ENCODE data around the gene FBXL17.
"Not testable (repeated sequence)": the region's sequence is repeated elsewhere in the genome, so short reads cannot be mapped to it uniquely, and the experiment has no call there.

The FBXL17 gene

DNA sequence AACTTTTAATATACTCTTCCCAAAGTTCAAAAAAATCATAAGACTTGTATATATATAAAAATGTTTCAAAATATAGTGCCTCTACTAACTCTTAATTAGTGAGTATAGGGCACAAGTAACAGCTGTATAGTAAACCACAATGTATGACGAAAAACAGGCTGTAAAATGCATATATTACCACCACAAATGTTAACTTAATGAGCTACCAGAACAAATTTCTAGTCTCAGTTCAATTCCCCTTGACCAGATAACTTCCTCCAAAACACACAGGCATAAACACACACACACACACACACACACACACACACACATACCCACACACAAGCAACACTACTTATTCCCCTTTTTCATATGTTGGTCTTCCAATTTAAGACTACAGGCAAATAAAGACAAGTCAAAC lies 78.8 kb downstream of the FBXL17 start:
- no peak for DNase-seq

DNA sequence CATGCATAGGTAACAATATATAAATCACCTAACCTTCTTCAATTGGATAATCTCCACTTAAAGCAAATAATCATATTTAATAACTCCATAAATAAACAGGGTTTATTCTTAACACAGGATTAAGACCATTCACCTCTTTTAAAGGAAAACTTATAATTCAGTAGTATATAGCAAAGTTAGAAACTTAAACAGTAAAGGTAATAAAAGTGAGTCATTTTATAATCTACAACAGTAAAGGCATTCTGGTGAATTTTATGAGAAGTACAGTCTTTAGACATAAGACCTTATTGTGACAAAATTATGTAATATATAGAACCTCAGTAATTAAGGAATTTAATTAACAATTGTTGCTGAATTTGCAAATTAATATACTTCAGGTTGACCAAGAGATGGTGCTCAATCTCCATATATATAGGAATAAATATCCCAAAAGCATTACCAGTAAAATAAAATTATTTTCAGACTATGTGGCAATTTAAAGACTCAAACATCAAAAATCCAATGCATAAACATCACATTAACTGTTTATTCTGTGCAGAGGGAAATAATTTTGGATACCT lies 84.8 kb downstream of the FBXL17 start:
- DNase-seq: no peak

DNA sequence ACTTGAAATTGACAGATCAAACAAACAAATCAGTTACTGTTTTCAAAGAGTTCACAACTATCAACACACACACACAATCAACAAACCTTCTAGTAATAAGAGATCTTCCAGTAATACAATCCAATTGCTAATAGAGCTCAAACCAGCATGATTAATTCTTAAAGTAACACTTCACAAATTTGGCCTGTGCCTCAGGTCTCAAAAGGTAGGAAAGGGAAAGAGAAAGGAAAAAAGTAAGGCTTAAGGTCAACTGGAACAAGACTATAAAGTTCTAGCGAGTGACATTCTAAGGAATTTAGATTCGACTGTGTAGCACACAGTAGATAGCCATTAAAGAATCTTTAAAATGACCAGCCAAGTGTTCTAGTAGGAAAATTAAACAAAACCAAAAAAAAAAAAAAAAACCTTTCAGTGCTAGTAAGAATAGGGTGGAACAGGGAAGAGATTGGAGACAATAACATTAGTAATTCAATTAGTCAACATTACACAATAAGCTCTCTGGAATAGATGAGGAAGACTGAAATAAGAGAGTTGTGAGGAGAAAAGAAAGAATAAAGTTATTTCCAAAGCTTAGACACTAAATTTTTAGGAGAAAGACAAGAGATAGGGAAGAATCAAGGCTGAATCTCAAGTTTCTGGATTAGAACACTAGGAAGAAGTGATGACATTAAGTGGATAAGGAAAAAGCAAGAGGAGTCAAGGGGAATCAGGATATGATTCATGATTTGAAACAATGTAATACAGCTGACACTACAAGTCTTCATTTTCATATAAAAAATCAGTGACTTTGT lies 86.1 kb downstream of the FBXL17 start:
- no peak for DNase-seq

DNA sequence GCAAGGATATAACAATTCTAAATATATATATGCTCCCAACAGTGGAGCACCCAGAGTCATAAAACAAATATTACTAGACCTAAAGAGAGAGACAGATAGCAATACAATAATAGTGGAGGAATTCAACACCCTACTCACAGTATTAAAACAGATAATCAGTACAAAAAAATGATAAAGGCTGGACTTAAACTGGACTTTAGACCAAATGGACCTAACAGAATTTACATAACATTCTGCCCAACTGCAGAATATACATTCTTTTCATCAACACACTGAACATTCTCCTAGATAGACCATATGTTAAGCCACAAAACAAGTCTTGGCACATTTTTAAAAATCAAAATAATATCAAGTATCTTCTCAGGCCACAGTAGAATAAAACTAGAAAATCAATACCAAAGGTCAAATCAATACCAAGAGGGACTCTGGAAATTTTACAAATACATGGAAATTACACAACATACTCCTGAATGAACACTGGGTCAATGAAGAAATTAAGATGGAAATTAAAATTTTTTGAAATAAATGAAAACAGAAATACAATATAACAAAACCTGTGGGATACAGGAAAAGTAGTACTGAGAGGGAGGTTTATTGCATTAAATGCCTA lies 100.8 kb downstream of the FBXL17 start:
- DNase-seq: no peak

DNA sequence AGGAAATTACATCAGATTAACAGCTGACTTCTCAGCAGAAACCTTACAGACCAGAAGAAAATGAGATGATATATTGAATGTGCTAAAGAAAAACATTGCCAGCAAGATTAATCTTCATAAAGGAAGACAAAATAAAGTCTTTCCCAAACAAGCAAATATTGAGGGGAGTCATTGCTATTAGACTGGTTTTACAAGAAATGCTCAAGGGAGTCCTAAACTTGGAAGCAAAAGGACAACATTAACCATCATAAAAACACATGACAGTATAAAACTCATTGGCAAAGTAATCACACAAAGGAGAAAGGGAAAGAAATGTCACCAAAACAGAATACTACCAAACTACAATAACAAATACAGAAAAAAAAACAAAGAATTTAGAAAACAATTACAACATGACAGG lies 101.7 kb downstream of the FBXL17 start:
- DNase-seq: no peak

DNA sequence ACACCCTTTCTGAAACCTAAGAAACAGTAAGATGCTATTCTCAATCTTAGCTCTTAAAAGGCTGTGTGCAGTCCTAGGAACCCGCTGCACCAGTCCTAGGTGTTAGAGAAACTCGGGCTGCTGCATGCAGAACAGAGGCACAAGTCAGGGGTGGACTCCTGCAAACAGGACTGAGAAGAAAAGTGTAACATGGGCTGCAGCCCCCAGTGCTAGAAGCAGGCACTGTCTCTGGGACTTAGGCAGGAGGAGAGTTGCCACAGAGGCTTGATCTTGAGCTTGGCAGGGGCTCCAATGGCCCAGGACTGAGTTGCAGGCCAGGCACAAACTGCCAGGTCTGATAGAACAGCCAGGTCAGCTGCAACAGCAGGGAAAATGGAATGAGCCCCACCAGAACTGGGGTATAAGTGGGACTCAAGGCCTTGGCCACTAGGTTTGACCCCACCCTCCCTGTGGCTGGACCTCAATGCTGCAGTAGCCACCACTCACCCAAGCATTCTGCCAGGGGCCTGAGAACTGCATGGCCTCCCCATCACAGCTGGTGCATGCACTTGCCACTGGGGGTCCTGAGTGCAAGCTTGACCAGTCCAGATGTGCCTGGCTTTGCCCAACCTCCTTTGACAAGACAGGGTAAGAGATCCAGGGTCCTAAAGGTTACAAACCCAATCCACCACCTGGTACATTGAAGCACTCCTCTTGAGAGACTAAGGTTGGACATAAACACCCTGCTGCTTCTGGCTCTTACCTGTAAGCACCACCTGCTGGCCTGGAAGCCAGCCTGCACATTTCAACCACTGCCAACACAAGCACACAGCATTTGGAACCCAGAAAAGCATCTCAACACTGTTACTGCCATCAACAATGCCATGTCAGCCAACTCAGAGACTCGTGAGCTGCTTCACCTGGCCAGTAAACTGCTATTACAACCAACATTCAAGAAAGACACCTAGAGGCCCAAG lies 103.3 kb downstream of the FBXL17 start:
- no peak for DNase-seq

DNA sequence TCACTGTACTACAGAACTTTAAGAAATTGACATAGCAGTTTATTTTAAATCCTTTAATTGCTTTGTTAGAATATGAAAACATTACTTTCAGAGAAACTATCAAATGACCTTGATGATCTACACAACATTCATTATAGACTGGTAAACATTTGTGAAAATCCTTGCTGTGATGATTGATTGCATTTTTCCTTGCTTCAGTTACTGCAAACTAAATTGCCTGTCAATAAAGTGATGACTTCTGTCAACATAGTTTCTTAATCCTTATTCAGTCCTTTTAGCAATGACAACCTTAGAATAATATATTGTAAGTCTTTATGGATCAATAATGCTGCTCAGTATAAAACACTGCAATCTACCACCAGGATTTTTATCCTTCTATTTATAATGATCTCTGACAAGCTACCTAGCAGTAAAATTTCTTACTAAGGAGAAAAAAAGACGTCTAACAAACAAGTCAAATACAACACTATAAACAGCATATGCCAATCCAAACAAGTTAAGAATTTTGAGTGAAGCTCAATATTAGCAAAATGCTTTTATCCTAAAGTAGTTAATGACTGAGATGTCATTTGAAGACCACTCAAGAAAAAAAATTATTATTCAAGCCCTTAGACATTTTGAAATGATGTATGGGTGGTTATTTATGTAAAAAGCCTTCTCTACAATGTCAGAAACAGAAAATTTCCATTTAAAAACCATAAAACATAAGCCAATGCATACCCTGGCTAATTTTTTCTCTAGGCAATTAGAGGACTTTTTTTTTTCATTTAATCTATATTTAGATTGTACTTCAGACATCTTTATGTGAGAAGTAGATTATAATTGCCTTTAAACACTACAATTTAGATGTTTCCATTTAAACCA lies 105.5 kb downstream of the FBXL17 start:
- no peak for DNase-seq

DNA sequence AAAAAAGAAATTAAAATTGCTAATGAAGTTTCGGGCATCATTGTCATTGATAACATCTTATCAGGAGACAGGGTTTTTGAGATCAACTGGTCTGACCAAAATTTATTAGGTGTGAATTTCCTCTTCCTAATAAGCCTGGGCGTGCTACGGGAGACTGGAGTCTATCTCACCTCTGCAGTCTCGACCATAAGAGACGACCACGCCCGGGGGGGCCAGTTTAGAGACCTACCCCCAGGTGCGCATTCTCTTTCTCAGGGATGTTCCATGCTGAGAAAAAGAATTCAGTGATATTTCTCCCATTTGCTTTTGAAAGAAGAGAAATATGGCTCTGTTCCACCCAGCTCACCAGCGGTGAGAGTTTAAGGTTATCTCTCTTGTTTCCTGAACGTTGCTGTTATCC lies 107.8 kb downstream of the FBXL17 start:
- DNase-seq: not testable (repeated sequence)

DNA sequence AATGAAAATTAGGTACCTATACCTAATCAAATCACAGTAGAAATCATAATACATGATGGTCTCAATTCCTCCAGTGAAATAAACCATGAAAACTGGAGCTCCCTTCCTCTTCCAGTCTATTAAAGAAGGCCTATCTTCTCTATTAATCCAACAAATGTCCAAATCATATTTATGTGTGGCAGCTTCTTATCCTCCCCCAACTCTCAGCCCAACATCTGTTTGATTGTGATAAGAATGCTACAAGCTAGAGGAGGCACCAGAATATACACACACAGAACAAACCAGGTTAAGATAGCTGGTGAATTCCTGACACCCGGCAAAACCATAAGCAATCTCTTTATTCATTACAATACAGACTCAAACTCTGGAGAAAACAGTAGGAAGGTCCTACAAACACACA lies 110.8 kb downstream of the FBXL17 start:
- no peak for DNase-seq

DNA sequence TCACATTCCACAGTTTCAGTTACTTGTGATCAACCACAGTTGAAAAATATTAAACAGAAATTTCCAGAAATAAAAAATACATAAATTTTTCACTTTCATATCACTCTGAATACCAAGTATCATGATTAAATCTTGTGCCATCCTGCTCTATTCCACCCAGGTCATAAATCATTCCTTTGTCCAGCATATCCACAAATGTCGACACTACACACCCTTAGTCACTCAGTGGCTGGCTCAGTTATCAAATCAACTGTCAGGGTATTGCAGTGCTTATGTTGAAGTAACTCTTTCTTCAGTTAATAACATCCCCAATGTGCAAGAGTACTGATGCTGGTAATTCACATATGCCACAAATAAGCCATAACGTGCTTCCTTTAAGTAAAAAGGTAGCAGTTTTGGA lies 115.7 kb downstream of the FBXL17 start:
- DNase-seq: no peak

DNA sequence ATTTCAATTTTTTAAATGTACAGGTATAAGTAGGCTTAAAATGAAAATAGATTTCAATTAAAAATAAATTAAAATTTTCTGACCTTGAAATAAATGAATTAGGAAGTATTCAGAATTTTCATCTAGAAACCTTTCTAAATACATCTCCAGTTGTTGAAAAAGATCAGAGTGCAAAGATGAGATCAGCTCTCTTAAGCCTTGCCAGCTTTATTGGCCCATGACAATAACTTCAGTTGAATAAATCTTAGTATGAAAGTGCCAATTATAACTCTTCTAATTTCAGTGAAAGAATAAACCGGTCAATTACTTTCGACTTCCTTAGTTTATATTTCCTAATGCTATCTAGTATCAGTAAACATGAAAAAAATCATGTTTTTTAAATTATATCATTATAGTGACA lies 117.4 kb downstream of the FBXL17 start:
- DNase-seq: no peak

DNA sequence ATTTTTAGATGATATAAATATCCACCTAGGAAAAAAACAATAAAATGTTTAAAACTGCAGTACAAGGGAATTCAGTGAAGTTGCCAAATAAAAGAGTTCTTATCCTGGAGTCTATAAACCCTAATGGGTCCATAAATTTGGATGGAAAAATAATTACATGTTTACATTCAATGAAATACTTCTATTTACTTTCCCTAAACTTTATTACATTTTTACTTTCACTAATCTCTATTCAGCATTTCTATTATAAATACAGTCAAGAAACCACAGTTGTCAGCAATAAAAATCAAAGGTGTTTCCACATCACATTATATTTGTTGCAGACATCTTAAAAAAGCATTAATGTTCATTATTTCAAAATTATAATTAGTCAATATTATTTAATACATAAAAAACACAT lies 118.6 kb downstream of the FBXL17 start:
- no peak for DNase-seq

DNA sequence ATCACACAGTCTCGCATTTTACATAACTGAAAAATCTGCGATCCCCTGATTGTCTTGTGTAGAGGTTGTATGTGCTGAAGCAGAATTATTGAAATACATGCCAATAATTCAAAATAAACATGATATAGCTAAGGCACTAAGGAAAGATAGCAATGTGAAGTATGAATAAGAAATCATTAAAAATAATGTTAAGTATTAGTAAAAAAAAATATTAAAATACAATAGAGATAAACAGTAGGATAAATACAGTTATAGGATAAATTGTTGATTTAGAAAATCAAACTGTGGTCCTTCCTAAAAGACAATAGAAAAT lies 121.1 kb downstream of the FBXL17 start:
- DNase-seq: no peak

DNA sequence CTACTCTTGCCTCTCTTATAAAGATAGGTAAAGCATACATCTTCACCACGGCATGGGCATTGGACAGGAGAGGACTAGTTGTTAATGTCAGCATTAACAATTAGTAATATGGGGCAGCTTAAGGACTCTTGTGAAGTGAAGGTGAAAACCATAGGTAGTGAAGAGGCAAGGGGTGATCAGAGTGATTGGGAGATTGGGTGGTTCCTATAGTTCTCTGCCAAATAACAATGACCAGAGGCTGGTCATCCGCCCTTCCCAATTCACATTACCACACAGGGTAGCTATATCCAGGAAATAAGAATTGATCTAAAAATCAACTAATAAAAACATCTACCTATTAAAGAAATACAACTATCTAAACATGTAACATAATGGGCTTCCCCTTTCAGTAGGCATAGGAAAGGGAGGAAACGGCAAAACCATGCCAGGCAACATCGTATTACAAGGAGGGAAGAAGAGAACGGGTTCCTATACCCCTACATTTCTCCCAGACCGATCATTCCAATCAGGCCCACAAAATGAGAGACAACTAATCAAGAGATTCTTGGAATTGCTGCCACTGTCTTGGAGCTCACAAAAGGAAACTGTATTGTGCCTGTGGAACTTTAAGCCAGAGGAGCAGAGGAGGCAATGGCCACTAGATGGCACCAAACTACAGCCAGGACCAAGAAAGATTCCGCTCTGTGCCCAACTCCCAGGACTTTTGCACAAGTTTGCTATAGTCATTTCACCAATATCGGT lies 121.6 kb downstream of the FBXL17 start:
- DNase-seq: peak; percentile 65

DNA sequence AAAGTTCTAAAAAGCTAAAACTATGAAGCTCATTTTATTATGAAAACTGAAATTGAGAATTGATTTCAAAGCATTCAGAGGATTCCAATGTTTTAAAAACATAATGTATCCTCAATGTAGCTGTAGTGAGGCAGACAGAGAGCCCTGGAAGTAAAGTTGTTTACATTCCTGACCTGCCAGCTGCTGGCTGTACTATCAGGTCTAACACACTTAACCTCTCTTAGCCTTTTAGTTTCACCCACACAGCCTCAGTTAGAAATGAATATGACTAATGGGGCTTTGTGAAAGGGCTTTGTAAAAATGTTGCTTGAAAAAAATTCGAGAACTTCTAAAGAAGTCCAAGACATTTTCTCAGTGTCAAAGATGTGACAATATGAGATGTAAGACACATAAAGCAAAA lies 122.6 kb downstream of the FBXL17 start:
- no peak for DNase-seq

DNA sequence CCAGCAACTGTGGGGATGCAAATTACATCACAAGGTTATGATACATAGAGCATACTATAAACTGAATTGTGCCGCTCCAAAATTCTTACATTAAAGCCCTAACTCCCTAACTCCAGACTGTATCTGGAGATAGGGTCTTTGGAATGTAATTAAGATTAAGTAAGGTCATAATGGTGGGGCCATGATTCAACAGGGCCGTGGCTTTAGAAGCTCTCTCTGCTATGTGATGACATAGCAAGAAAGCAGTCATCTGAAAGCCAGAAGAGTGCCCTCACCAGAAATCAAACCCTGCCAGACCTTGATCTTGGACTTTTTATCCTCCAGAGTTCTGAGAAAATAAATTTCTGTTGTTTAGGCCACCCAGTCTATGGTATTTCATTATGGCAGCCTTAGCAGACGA lies 123.9 kb downstream of the FBXL17 start:
- DNase-seq: no peak

DNA sequence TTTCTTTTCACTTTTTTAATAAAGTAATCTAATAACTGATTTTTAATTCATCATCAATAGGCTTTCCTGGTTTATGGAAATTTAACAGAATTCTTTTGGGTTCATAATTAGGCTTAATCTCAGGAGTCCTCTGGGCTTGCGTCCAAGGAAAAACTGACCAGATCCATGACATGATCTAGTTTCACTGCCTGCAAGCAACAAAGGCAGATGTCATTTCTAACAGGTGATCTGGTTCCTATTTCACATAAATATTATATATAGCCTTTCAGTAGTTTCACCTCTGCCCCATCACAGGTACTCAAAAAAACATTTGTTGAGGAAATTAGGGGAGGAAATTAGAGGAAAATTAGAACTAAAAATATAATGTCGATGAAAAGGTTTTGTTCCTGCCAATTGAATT lies 126.4 kb downstream of the FBXL17 start:
- no peak for DNase-seq

DNA sequence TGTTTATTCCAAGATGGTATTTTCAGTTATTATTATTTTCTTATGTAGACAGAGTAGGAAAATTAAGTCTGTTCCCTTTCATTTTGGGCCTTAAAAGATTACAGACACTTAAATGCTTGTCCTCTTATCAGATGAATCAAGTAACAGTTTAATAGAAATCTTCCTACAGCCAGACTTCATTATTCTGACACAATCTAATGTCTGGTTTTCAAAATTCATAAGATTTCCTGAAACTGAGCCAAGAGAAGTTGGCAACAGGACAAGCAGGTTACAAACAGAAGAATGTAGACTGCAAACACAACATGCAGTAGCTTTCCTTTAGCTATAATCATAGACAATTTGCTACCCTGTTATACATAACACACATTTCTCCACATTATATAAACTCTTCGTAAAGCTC lies 130.5 kb downstream of the FBXL17 start:
- no peak for DNase-seq

DNA sequence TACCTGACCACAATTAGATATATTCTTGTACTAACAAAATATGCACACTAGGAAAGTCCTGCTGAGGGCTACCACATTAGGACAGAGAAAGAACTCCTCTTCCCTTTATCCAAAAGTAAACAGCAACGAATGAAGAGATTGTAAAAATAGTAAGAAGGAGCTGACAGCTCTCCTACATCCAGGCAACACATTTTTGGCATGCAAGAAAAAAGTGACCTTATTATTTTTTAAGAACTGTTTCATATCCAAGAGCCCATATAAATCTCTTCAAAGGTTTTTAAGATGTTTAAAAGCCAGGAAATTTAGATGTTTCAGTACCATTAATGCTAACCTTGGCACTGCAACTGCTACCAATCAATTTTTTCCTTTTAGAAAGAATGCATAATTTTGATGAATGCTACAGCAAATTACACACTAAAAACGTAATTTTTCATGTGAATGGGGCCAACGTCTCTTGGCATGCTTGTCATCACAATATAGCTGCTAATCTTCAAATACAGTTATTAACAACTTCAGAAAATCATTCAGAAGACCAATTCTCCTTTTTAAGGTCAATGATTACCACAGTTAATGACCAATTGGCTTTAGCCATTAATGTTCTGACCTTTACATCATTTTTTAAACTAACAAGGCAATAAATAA lies 132.0 kb downstream of the FBXL17 start:
- no peak for DNase-seq

DNA sequence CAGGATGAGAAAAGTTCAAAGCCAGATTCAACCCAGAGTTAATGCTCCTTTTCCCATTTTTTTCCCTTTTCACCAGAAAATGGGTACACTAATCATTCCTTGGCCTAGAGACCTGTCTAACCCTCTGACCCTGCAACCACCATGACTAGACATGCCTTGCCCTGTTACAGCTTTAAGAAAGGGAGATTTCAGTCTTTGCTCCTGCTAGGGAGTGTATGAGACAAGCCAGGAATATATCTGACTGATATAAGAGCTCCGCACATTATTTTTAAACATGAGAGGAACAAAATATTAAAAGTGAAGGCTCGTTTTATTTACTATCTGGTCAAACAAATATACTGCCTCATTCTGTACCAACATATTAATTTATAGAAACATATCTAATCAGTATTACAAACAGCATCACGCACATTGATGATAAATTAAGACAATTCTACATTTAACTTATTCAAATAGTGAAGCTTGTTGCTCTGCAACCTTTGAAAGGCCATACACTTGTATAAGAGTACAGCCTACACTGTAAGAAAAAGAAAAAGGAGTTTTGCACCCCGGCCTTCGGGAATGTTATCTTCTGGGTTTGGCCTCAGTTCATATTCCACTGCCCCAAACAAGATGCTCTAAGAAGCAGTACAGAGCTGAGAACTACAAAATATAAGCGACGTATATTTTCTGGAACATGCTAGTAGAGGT lies 132.7 kb downstream of the FBXL17 start:
- DNase-seq: no peak

Measured in CD4-positive, alpha-beta T cell treated with Interleukin-4 for 4 hours (primary cell).